ENCODE data around the gene SEZ6L. TPM values are rescaled to one million over a fixed set of nuclear protein-coding genes. Genes with fewer than 3 reads are reported as not detected.

SEZ6L gene
- total RNA-seq, 2 experiments from 2014 or later = not detected

- CTCF ChIA-PET = interaction anchor here (0.7 to 1.1 kb wide), 3 partner anchors 10 to 65 kb away, joined by 3 read pairs; no protein-coding TSS in a partner anchor
- no peak overlapping the region for H3K27ac Mint-ChIP-seq
- no peak for ATAC-seq
- POLR2A ChIA-PET = no interaction called here
- H3K4me1 Mint-ChIP-seq (ENCODE audit: low read depth) = peaks cover 6% of the 10 kb centered on the region
- no peak for DNase-seq
- no peaks in the 10 kb centered on the region for H3K36me3 Mint-ChIP-seq (ENCODE audit: low read depth)
- peaks cover 10% of the 10 kb centered on the region for H3K27me3 Mint-ChIP-seq (ENCODE audit: low read depth)
- no peaks in the 10 kb centered on the region for H3K9me3 Mint-ChIP-seq (ENCODE audit: insufficient read depth)
- no peak overlapping the region for H3K4me3 Mint-ChIP-seq
Observed at GRCh38 chr22:26359156-26359555, 189.9 kb downstream of the SEZ6L start.

GRCh38 chr22:26360169-26360885 is 191.1 kb downstream of the SEZ6L start:
- Mint-ChIP-seq H3K27ac (no peak overlapping the region), H3K36me3 (ENCODE audit: low read depth) (no peaks in the 10 kb centered on the region), H3K4me1 (ENCODE audit: low read depth) (peaks cover 6% of the 10 kb centered on the region), H3K27me3 (ENCODE audit: low read depth) (peaks cover 11% of the 10 kb centered on the region), H3K4me3 (no peak overlapping the region), H3K9me3 (ENCODE audit: insufficient read depth) (no peaks in the 10 kb centered on the region)
- peak; percentile 72 for DNase-seq
- POLR2A ChIA-PET = no interaction called here
- peak; percentile 59 for ATAC-seq
- CTCF ChIA-PET = interaction anchor here (0.9 to 2.2 kb wide), 10 partner anchors 10 to 102 kb away, joined by 3 to 6 read pairs (median 3); no protein-coding TSS in a partner anchor

DNA sequence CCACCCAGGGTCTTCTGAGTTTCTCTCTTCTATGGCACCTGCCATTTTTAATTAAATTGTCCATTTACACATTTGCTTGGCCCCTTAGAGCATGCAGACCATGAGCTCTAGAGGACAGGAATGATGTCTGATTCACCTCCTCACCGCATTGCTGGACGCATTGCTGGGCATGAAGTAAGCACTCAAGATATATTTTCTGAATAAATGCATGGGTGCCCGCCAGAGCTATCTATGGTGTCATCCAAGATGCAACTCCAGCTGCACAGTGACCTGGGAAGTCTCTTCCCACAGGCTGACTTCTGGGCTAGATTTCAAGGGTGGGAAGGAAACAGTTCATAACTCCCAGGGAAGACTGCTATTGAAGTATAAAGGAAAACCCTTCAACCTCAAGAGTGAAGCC is 193.2 kb downstream of the SEZ6L start:
- Mint-ChIP-seq H3K27me3 (ENCODE audit: low read depth) (peaks cover 11% of the 10 kb centered on the region), H3K36me3 (ENCODE audit: low read depth) (no peaks in the 10 kb centered on the region), H3K4me1 (ENCODE audit: low read depth) (peaks cover 6% of the 10 kb centered on the region), H3K27ac (no peak overlapping the region), H3K4me3 (no peak overlapping the region), H3K9me3 (ENCODE audit: insufficient read depth) (no peaks in the 10 kb centered on the region)
- ATAC-seq = no peak
- ChIA-PET CTCF (interaction anchor here (0.7 to 2.2 kb wide), 2 partner anchors 98 to 99 kb away, joined by 3 to 6 read pairs; no protein-coding TSS in a partner anchor), POLR2A (interaction anchor here (0.6 kb wide), 1 partner anchor 854 kb away, joined by 6 read pairs; no protein-coding TSS in a partner anchor)
- no peak for DNase-seq

DNA sequence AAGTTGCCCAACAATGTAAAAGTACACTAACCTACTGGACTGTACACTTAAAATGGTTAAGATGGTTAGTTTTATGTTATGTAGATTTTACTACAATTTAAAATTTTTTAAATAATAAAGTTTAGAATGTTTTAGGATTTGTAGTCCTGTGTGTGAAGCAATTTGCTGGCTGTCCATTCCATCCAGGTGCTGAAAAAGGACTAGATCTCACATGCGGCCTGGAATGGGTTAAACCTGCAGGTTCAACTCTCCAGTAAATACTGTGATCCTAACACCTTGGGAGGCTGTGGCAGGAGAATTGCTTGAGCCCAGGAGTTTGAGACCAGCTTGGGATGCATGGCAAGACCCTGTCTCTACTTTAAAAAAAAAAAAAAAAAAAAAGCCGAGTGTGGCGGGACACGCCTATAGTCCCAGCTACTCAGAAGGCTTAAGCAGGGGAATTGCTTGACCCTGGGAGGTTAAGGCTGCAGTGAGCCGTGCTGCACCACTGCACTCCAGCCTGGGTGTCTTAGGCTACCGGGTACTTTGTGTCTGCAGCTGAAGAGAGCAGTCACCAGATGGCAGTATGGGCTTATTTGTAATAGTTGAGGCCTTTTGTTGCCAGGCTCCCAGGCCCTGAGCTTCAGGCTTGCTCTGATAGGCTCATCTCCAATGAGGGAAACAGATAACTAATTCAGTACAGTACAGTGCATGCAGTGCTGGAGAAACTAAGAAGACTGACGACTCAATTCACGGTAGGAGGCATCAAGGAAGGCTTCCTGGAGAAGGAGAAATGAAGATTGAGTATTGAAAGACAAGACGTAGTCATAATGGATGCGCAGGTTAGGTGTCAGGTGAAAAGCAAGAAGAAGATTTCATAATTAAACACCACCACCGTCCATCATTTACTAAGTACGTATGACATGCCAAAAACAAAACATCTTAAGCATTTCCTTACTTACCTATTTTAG is 195.1 kb downstream of the SEZ6L start:
- no peak overlapping the region for H3K4me3 Mint-ChIP-seq
- H3K27ac Mint-ChIP-seq = no peak overlapping the region
- H3K4me1 Mint-ChIP-seq (ENCODE audit: low read depth) = peaks cover 6% of the 10 kb centered on the region
- H3K36me3 Mint-ChIP-seq (ENCODE audit: low read depth) = no peaks in the 10 kb centered on the region
- ChIA-PET CTCF (interaction anchor here (0.5 to 5.7 kb wide), 28 partner anchors 10 to 1035 kb away, joined by 3 to 76 read pairs (median 4); partner anchors contain the start of genes HPS4 and SRRD), POLR2A (no interaction called here)
- ATAC-seq = peak; percentile 91
- H3K9me3 Mint-ChIP-seq (ENCODE audit: insufficient read depth) = no peaks in the 10 kb centered on the region
- DNase-seq = peak; percentile 70
- peaks cover 14% of the 10 kb centered on the region for H3K27me3 Mint-ChIP-seq (ENCODE audit: low read depth)

GRCh38 chr22:26367402-26368245 is 198.4 kb downstream of the SEZ6L start:
- Mint-ChIP-seq H3K4me3 (no peak overlapping the region), H3K27ac (no peak overlapping the region)

DNA sequence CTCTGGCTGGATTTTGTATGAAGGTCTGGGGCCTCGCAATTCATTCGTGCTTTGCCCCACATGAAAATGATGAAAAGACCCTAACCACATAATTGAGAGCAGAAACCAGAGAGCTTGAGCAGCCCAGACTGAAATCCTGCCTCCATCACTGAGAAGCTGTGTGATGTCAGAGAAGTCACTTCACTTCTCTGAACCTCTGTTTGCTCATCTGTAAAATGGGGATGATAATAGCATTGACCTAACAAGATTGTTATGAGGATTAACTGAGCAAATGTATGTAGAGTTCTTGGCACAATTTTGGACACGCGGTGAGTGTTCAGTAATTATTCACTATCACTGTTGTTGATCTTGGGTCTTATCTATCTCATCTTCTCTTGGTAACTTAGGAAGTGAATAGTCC is 203.6 kb downstream of the SEZ6L start:
- Mint-ChIP-seq H3K27me3 (ENCODE audit: low read depth) (peaks cover 26% of the 10 kb centered on the region), H3K27ac (no peak overlapping the region), H3K36me3 (ENCODE audit: low read depth) (no peaks in the 10 kb centered on the region), H3K4me1 (ENCODE audit: low read depth) (peaks cover 6% of the 10 kb centered on the region), H3K9me3 (ENCODE audit: insufficient read depth) (no peaks in the 10 kb centered on the region), H3K4me3 (no peak overlapping the region)
- DNase-seq (no peak), ATAC-seq (no peak)
- ChIA-PET POLR2A (no interaction called here), CTCF (interaction anchor here (1.1 kb wide), 1 partner anchor 88 kb away, joined by 4 read pairs; no protein-coding TSS in a partner anchor)

More at GRCh38 chr22:26367402-26368245, 198.4 kb downstream of the SEZ6L start:
- peak; percentile 76 for DNase-seq
- no peaks in the 10 kb centered on the region for H3K36me3 Mint-ChIP-seq (ENCODE audit: low read depth)
- CTCF ChIA-PET = interaction anchor here (0.8 to 5.7 kb wide), 22 partner anchors 9 to 284 kb away, joined by 3 to 76 read pairs (median 5); partner anchors contain the start of genes HPS4 and SRRD
- POLR2A ChIA-PET = no interaction called here
- H3K4me1 Mint-ChIP-seq (ENCODE audit: low read depth) = no peaks in the 10 kb centered on the region
- peaks cover 14% of the 10 kb centered on the region for H3K27me3 Mint-ChIP-seq (ENCODE audit: low read depth)
- ATAC-seq = peak; percentile 77
- H3K9me3 Mint-ChIP-seq (ENCODE audit: insufficient read depth) = no peaks in the 10 kb centered on the region

- H3K27ac Mint-ChIP-seq = no peak overlapping the region
- H3K4me3 Mint-ChIP-seq = no peak overlapping the region
- H3K27me3 Mint-ChIP-seq (ENCODE audit: low read depth) = peaks cover 34% of the 10 kb centered on the region
- H3K9me3 Mint-ChIP-seq (ENCODE audit: insufficient read depth) = no peaks in the 10 kb centered on the region
- POLR2A ChIA-PET = interaction anchor here (0.6 kb wide), 2 partner anchors 109 to 186 kb away, joined by 3 read pairs; partner anchors contain the start of genes HPS4 and SRRD
- ATAC-seq (no peak), DNase-seq (no peak)
- H3K4me1 Mint-ChIP-seq (ENCODE audit: low read depth) = peaks cover 6% of the 10 kb centered on the region
- no peaks in the 10 kb centered on the region for H3K36me3 Mint-ChIP-seq (ENCODE audit: low read depth)
- CTCF ChIA-PET = interaction anchor here (1.3 to 2.0 kb wide), 2 partner anchors 10 to 14 kb away, joined by 4 to 10 read pairs; no protein-coding TSS in a partner anchor
Observed at GRCh38 chr22:26374391-26375026, 205.2 kb downstream of the SEZ6L start.

GRCh38 chr22:26377170-26377830 is 208.0 kb downstream of the SEZ6L start:
- Mint-ChIP-seq H3K36me3 (ENCODE audit: low read depth) (no peaks in the 10 kb centered on the region), H3K9me3 (ENCODE audit: insufficient read depth) (no peaks in the 10 kb centered on the region), H3K4me1 (ENCODE audit: low read depth) (peaks cover 6% of the 10 kb centered on the region), H3K27ac (no peak overlapping the region), H3K27me3 (ENCODE audit: low read depth) (peaks cover 49% of the 10 kb centered on the region), H3K4me3 (no peak overlapping the region)
- no peak for DNase-seq
- ChIA-PET CTCF (interaction anchor here (0.9 to 1.5 kb wide), 4 partner anchors 10 to 84 kb away, joined by 3 to 4 read pairs (median 4); no protein-coding TSS in a partner anchor), POLR2A (no interaction called here)
- ATAC-seq = no peak

- peaks cover 6% of the 10 kb centered on the region for H3K4me1 Mint-ChIP-seq (ENCODE audit: low read depth)
- no peak for DNase-seq
- ATAC-seq = no peak
- POLR2A ChIA-PET = no interaction called here
- CTCF ChIA-PET = interaction anchor here (1.1 to 1.7 kb wide), 2 partner anchors 12 to 14 kb away, joined by 3 to 13 read pairs; no protein-coding TSS in a partner anchor
- H3K27me3 Mint-ChIP-seq (ENCODE audit: low read depth) = peaks cover 50% of the 10 kb centered on the region
- no peak overlapping the region for H3K27ac Mint-ChIP-seq
- H3K9me3 Mint-ChIP-seq (ENCODE audit: insufficient read depth) = no peaks in the 10 kb centered on the region
- H3K36me3 Mint-ChIP-seq (ENCODE audit: low read depth) = no peaks in the 10 kb centered on the region
- H3K4me3 Mint-ChIP-seq = no peak overlapping the region
Observed at GRCh38 chr22:26380072-26380830, 211.0 kb downstream of the SEZ6L start.

DNA sequence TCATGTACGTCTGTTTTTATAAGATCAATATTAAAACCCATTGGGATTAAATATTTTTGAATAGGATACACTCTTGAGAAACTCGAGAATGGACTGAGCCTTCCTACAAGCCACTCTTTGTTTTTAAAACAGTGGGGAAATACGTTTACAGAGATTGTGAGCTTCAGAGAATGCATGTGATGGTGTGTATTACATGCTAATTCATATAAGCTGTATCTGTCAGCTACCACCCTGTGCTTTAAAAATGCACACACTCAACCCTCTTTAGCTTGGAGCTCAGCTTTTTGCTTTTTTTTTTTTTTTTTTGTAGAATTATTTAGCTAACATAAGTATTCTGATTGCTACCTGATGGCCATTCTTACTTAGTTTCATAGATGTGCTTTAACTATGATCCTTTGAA is 213.5 kb downstream of the SEZ6L start:
- H3K27ac Mint-ChIP-seq = no peak overlapping the region
- no peaks in the 10 kb centered on the region for H3K9me3 Mint-ChIP-seq (ENCODE audit: insufficient read depth)
- ChIA-PET CTCF (interaction anchor here (2.8 kb wide), 2 partner anchors 15 to 19 kb away, joined by 11 to 15 read pairs; no protein-coding TSS in a partner anchor), POLR2A (no interaction called here)
- no peak for DNase-seq
- no peak for ATAC-seq
- no peaks in the 10 kb centered on the region for H3K4me1 Mint-ChIP-seq (ENCODE audit: low read depth)
- peaks cover 50% of the 10 kb centered on the region for H3K27me3 Mint-ChIP-seq (ENCODE audit: low read depth)
- no peaks in the 10 kb centered on the region for H3K36me3 Mint-ChIP-seq (ENCODE audit: low read depth)
- no peak overlapping the region for H3K4me3 Mint-ChIP-seq

Measured in activated CD8-positive, alpha-beta T cell treated with anti-CD3 and anti-CD28 coated beads, Interleukin-2, amount 10 ng/mL, durations not matched to agents 7 days and 5 days (primary cell).